Medulla oblongata (tissue), 1 donor: ENCODE results near the gene CTNND2.

ENCODE experiments used
- DNase-seq: peaks from one replicate; pipeline ENCODE4 v3.0.0-alpha.2; 2015; ENCODE audit errors: extremely low spot score

Gene CTNND2

GRCh38 chr5:11522796-11523195 lies 381.4 kb downstream of the CTNND2 start:
- no peak for DNase-seq

GRCh38 chr5:11520241-11520930 lies 383.9 kb downstream of the CTNND2 start:
- no peak for DNase-seq

- no peak for DNase-seq
These were observed 385.0 kb downstream of the CTNND2 start for GRCh38 chr5:11519236-11519635.

- DNase-seq, result no peak
These were observed 385.6 kb downstream of the CTNND2 start for GRCh38 chr5:11518676-11519075.

- DNase-seq, result no peak
These were observed 389.4 kb downstream of the CTNND2 start for GRCh38 chr5:11514705-11515432.

- no peak for DNase-seq
These were observed 392.4 kb downstream of the CTNND2 start for GRCh38 chr5:11511878-11512277.

- no peak for DNase-seq
These were observed 393.4 kb downstream of the CTNND2 start for GRCh38 chr5:11510889-11511288.

- no peak for DNase-seq
These were observed 394.5 kb downstream of the CTNND2 start for GRCh38 chr5:11509793-11510192.

- DNase-seq, result no peak
These were observed 396.9 kb downstream of the CTNND2 start for GRCh38 chr5:11507156-11507910.

- DNase-seq, result no peak
These were observed 399.4 kb downstream of the CTNND2 start for GRCh38 chr5:11504886-11505193.

- no peak for DNase-seq
These were observed 400.0 kb downstream of the CTNND2 start for GRCh38 chr5:11504065-11504885.

GRCh38 chr5:11502783-11503182 lies 401.5 kb downstream of the CTNND2 start:
- DNase-seq, result no peak

- DNase-seq, result no peak
These were observed 406.6 kb downstream of the CTNND2 start for GRCh38 chr5:11497651-11498050.

- no peak for DNase-seq
These were observed 408.0 kb downstream of the CTNND2 start for GRCh38 chr5:11496137-11496719.

GRCh38 chr5:11494340-11494739 lies 409.9 kb downstream of the CTNND2 start:
- DNase-seq, result no peak

- DNase-seq, result no peak
These were observed 412.7 kb downstream of the CTNND2 start for GRCh38 chr5:11491404-11492075.

GRCh38 chr5:11483630-11484029 lies 420.6 kb downstream of the CTNND2 start:
- DNase-seq, result no peak

- DNase-seq, result no peak
These were observed 422.2 kb downstream of the CTNND2 start for GRCh38 chr5:11482011-11482410.

GRCh38 chr5:11477786-11478185 lies 426.5 kb downstream of the CTNND2 start:
- no peak for DNase-seq

GRCh38 chr5:11476866-11477265 lies 427.4 kb downstream of the CTNND2 start:
- peak; percentile 33 for DNase-seq
